GM21825 (cell line): Measurements from ENCODE around the gene PCCA.
"Not testable (repeated sequence)": the region's sequence is repeated elsewhere in the genome, so short reads cannot be mapped to it uniquely, and the experiment has no call there.

Source experiments
- ATAC-seq: cut with Tn5 transposase; IDR thresholded peaks from one replicate; pipeline ENCODE4 v1.9.1; 2021; ENCODE audit warnings: mild to moderate bottlenecking, moderate library complexity; ENCODE audit not compliant: unreplicated experiment

PCCA gene

DNA sequence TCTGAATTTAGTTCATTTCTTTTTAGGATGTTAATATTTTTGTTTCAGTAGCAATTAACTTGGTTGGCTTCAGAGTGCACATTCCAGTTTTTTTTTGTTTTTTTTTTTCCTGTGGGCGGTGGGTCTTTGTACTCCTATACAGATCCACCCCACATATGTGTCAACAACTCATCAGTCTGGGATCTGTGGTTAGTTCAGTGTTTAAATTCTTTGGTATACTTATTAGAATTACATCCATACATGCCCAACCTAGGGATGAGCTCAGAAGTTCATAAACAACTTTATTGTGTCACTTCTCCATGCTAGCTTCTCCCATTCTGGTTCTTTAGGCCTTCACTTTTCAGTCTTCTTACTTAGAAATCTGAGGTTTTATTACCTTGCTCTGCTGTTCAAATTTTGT, 50.9 kb downstream of the PCCA start:
- ATAC-seq = no peak

GRCh38 chr13:100140441-100140840, 51.5 kb downstream of the PCCA start:
- ATAC-seq = no peak

- not testable (repeated sequence) for ATAC-seq
Observed at GRCh38 chr13:100141461-100141961, 52.6 kb downstream of the PCCA start.

- no peak for ATAC-seq
Observed at GRCh38 chr13:100146534-100146933, 57.6 kb downstream of the PCCA start.

DNA sequence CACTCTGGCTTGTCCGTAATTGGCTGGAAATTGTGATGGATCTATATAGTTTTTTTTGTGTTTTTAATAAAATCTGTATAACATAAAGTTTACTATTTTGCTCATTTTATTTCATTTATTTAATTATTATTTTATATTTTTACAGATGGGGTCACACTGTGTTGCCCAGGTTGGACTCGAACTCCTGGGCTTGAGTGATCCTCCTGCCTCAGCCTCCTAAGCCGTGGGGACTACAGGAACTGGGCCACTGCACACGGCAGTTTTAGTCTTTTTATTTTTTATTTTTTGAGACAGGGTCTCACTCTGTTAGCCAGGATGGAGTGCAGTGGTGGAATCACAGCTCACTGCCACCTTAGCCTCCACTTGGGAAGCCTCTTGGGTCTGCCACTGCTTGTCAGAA, 58.9 kb downstream of the PCCA start:
- no peak for ATAC-seq

DNA sequence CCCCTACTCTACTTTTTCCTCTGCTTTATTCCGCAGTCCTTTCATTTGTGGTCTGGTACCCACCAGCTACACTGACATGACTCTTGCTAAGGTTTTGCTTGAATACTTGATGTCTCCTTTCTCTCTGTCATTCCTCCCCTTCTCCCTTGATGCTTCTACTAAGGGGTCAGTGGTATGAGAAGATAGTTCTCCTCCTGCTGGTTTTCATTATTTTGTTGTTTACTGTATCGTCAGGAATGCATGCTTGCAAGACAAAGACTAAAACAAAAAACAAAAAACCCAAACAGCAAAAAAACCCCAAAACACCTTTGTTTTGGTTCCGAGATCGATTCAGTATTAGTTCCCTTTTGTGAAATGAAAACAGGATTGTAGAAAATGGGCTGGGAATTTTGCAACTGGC, 59.5 kb downstream of the PCCA start:
- ATAC-seq = no peak

DNA sequence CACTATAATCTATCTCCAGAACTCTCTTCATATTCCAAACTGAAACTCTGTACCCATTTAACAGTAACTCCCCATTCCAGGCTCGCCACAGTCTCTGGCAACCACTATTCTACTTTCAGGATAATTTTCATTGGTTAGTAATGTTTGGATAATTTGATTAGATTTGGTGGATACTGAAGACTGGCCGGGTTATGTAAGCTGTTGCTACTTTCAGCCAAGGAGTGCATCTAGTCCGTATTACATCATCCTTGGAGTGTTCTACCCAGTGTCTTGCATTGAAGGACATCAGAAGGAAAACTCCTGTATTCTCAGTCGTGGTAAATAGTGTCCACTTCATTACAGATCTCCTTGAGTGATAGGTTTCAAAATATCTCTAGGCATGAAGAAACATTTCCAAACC, 60.5 kb downstream of the PCCA start:
- no peak for ATAC-seq

DNA sequence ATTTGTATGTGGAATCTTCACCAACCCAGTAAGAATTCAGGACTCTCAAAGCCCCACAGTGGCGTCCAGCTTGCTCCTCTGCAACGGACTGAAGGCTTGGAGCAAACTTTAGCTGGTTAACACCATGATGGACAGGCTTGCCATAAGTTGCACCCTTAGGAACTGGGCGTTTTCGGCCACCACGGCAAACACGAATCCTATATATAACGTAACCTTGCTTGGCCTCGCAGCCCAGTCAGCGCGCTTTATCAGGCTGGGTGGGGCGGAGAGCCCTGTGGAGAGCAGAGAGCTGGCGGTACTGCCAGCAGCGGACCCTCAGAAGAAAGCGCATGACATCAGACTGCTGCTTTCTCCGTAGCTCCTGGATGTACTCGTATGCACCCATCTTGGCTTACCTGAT, 61.8 kb downstream of the PCCA start:
- not testable (repeated sequence) for ATAC-seq

- no peak for ATAC-seq
Observed at GRCh38 chr13:100154842-100155416, 66.0 kb downstream of the PCCA start.

GRCh38 chr13:100156788-100157187, 67.9 kb downstream of the PCCA start:
- ATAC-seq = no peak

GRCh38 chr13:100158569-100158968, 69.7 kb downstream of the PCCA start:
- ATAC-seq = no peak

GRCh38 chr13:100159584-100159983, 70.7 kb downstream of the PCCA start:
- ATAC-seq = no peak

DNA sequence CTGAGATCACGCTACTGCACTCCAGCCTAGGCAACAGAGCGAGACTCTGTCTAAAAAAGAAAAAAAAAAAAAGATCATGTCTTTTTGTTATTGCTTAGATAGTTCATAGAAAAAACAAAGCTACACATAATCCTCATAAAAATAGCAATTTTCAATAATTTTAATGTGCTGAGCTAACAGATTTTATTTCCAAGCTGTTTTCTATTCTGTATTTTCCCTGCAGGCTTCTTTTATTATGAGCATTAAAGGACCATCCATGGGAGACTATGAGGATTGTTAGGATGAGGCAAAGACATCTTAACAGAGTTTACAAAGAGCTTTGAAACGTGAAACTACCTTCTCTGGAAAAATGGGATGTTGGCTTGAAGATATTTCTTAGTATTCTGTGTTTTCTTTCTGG, 71.6 kb downstream of the PCCA start:
- no peak for ATAC-seq

- no peak for ATAC-seq
Observed at GRCh38 chr13:100163375-100163774, 74.5 kb downstream of the PCCA start.

GRCh38 chr13:100173203-100173602, 84.3 kb downstream of the PCCA start:
- no peak for ATAC-seq

GRCh38 chr13:100174455-100174854, 85.6 kb downstream of the PCCA start:
- not testable (repeated sequence) for ATAC-seq

- no peak for ATAC-seq
Observed at GRCh38 chr13:100175078-100175802, 86.3 kb downstream of the PCCA start.

GRCh38 chr13:100175803-100176182, 86.9 kb downstream of the PCCA start:
- ATAC-seq = no peak

- ATAC-seq = no peak
Observed at GRCh38 chr13:100176801-100177400, 88.0 kb downstream of the PCCA start.

GRCh38 chr13:100178309-100178708, 89.4 kb downstream of the PCCA start:
- ATAC-seq = no peak

DNA sequence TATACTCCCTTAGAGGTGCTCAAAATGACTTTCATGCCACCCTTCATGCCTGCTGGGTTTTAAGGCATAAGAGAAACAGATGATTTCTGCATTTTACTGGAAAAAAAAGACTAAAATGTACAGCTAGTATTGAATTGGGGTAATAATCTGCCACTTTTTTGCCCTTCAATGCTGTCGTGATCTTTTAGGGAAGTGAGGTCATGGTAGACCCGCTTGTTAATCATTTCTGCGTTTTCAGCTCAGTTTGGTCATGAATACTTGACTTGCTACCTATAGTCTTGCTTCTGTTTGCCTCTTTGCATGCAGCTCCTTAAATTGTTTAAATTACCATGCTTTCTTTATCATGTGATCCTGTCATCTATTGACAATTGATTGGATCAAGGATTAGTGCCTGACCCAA, 90.4 kb downstream of the PCCA start:
- no peak for ATAC-seq

DNA sequence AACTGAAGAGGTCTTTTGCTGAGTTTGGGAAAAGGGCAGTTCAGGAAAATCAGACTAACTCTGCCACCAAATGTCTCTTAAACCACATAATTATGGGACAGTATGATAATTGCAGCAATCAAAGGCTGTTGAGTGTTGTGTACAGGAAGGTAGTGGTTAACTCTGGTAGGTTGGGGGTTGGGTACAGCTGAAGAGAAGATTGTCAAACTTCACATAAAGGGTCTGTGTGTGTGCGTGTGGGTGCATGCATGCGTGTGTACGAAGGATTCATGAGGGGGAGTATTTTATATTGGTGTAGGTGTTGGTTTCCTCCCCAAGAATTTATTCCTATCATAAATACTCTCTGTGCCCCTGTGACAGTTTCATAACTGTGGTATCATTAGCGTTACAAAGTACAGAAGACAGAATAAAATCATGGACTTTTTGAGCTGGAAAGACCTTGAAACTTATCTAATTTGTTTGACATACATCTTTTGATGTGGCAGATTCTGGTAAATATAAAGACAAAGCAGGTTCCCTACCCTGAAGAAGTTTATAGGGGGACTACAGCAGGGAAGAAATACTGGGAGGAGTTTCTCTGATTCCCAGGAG, 94.1 kb downstream of the PCCA start:
- ATAC-seq = no peak
